ENCODE measurements around the gene MESP1. TPM values are rescaled to one million over a fixed set of nuclear protein-coding genes. Genes with fewer than 3 reads are reported as not detected.

The MESP1 gene
- polyA plus RNA-seq, 1 donor (not counting 4 experiments of a cell fraction or from before 2014, with no cell fraction given): not detected

- Histone ChIP-seq H3K9me3 (ENCODE audit: control insufficient read depth, low read depth, low read length) (no peaks in the 10 kb centered on the region), H3K9me1 (ENCODE audit: control insufficient read depth, extremely low read depth, insufficient read depth, low read length) (no peaks in the 10 kb centered on the region), H3K27me3 (ENCODE audit: control insufficient read depth, extremely low read depth, insufficient read depth, low read length) (no peaks in the 10 kb centered on the region), H3K4me2 (ENCODE audit: control insufficient read depth, extremely low read depth, insufficient read depth, low read depth, low read length) (no peak overlapping the region), H4K20me1 (ENCODE audit: control insufficient read depth, extremely low read depth, insufficient read depth, low read length) (no peaks in the 10 kb centered on the region), H3K4me1 (ENCODE audit: control insufficient read depth, extremely low read depth, insufficient read depth, low read length) (peaks cover 30% of the 10 kb centered on the region), H3K36me3 (ENCODE audit: control insufficient read depth in 2 of 2, extremely low read depth in 1 of 2, insufficient read depth in 2 of 2, low read length in 2 of 2) (no peaks in the 10 kb centered on the region), H3K27ac (ENCODE audit: control insufficient read depth, insufficient read depth, low read length) (no peak overlapping the region), H3K9ac (ENCODE audit: control insufficient read depth, extremely low read depth, insufficient read depth, low read length) (no peak overlapping the region), H3K4me3 (ENCODE audit: control insufficient read depth in 2 of 3, extremely low read depth in 1 of 3, insufficient read depth in 2 of 3, low read depth in 1 of 3, low read length in 3 of 3) (no peak overlapping the region), H3K79me2 (ENCODE audit: control insufficient read depth, insufficient read depth, low read length) (no peaks in the 10 kb centered on the region), H2AFZ (ENCODE audit: control insufficient read depth, low read length) (peak overlapping the region; percentile 62)
- FAIRE-seq: peak; percentile 39
- DNase-seq (ENCODE audit: low read depth, low spot score): no peak
- dilution Hi-C loops (cut with MboI; ENCODE audit: extremely low pct_ligation_motif_present, low sequenced_read_pairs): loop anchor here (25.0 kb wide), 1 partner anchor 92 kb away; no protein-coding TSS in a partner anchor
- no peak for TF ChIP-seq CTCF (optimal IDR thresholded peaks at IDR 0.05 in 1 of 3, IDR thresholded peaks at IDR 0.05 in 1 of 3, conservative IDR thresholded peaks at IDR 0.05 in 1 of 3; ENCODE audit: extremely low read depth in 1 of 3, insufficient read depth in 2 of 3, low read length in 3 of 3)
- TF ChIP-seq EZH2 (IDR thresholded peaks at IDR 0.05; ENCODE audit: low read length): no peak
These were observed 19.0 kb upstream of the MESP1 start for GRCh38 chr15:89770041-89770440.

GRCh38 chr15:89769366-89769765 is 18.3 kb upstream of the MESP1 start:
- H2AFZ ChIP-seq (ENCODE audit: control insufficient read depth, low read length): no peak overlapping the region
- no peak for TF ChIP-seq CTCF (optimal IDR thresholded peaks at IDR 0.05 in 1 of 3, IDR thresholded peaks at IDR 0.05 in 1 of 3, conservative IDR thresholded peaks at IDR 0.05 in 1 of 3; ENCODE audit: extremely low read depth in 1 of 3, insufficient read depth in 2 of 3, low read length in 3 of 3)
- no peak for TF ChIP-seq EZH2 (IDR thresholded peaks at IDR 0.05; ENCODE audit: low read length)
- dilution Hi-C loops (cut with MboI; ENCODE audit: extremely low pct_ligation_motif_present, low sequenced_read_pairs): loop anchor here (25.0 kb wide), 1 partner anchor 93 kb away; no protein-coding TSS in a partner anchor
- H3K9me1 ChIP-seq (ENCODE audit: control insufficient read depth, extremely low read depth, insufficient read depth, low read length): no peaks in the 10 kb centered on the region
- FAIRE-seq (no peak), DNase-seq (ENCODE audit: low read depth, low spot score) (no peak)
- H3K27me3 ChIP-seq (ENCODE audit: control insufficient read depth, extremely low read depth, insufficient read depth, low read length): no peaks in the 10 kb centered on the region
- H3K27ac ChIP-seq (ENCODE audit: control insufficient read depth, insufficient read depth, low read length): no peak overlapping the region
- no peaks in the 10 kb centered on the region for H3K79me2 ChIP-seq (ENCODE audit: control insufficient read depth, insufficient read depth, low read length)
- H4K20me1 ChIP-seq (ENCODE audit: control insufficient read depth, extremely low read depth, insufficient read depth, low read length): no peaks in the 10 kb centered on the region
- no peaks in the 10 kb centered on the region for H3K36me3 ChIP-seq (ENCODE audit: control insufficient read depth in 2 of 2, extremely low read depth in 1 of 2, insufficient read depth in 2 of 2, low read length in 2 of 2)
- H3K9me3 ChIP-seq (ENCODE audit: control insufficient read depth, low read depth, low read length): no peaks in the 10 kb centered on the region
- no peak overlapping the region for H3K4me3 ChIP-seq (ENCODE audit: control insufficient read depth in 2 of 3, extremely low read depth in 1 of 3, insufficient read depth in 2 of 3, low read depth in 1 of 3, low read length in 3 of 3)
- H3K4me2 ChIP-seq (ENCODE audit: control insufficient read depth, extremely low read depth, insufficient read depth, low read depth, low read length): no peak overlapping the region
- H3K4me1 ChIP-seq (ENCODE audit: control insufficient read depth, extremely low read depth, insufficient read depth, low read length): peaks cover 25% of the 10 kb centered on the region
- H3K9ac ChIP-seq (ENCODE audit: control insufficient read depth, extremely low read depth, insufficient read depth, low read length): no peak overlapping the region
